Measurements from ENCODE around the gene ZNF593. TPM values are rescaled to one million over a fixed set of nuclear protein-coding genes. Genes with fewer than 3 reads are reported as not detected.

Gene ZNF593
- total RNA-seq, 1 donor from 2014 or later, result 32.7 TPM

DNA sequence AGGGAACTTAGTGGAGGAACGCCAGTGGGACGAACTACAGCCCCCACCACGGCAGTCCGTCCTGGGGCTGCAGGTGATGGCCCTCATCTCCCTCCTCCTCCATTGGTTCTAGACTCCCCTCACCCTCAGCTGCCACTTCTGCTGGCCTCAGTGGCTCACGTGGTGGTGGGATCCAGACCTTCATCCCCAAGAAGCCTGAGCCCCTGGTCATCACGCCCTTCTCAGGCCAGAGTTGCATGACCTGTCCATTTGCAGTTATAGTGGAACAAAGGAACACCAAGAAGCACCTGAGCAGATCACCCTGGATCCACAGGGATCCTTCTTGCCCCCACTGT lies 23.8 kb upstream of the ZNF593 start:
- DNase-seq (ENCODE audit: low spot score), result no peak

DNA sequence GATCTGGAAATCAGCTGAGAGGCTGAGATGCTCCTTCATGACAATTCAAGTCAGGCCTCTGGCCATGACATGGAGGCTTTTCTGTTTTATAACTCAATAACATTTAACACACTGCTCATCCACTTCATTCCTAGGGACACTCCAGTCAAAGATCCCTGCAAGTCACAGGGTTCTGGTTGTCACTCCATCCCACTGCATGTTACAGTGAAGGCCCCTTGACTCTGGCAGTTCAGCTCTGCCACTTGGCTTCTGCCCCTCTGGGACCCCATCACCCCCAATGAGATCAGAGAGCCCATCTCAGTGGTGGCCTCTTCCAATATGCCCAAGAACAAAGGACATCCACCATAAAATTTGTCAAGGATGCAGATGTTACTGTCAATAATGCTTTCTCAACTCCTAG lies 20.8 kb upstream of the ZNF593 start:
- peak; percentile 11 for DNase-seq (ENCODE audit: low spot score)

DNA sequence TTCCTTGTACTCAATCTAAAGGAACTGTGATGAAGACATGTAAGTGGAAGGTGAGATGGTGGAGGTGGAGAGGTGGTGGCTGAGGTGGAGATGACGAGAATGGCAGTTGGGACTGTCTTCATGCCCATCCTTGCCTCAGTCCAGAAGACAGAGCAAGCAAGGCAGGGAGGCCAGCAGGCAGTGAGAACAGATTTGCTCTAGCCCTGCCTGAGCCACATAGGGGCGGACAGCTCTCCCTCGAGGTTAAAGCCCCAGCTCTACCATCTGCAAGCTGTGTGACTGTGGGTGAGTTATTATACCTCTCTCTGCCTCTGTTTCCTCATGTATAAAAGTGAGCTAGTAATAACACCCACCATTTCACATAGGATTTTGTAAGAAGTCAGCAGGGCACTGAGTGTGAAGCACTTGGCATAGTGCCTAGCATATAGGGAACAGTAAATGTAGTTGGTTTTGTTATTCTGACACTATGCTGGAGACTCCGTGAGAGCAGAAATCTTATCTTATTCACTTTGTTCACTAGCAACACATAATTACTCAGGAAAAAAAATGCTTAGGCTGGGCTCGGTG lies 15.7 kb upstream of the ZNF593 start:
- DNase-seq (ENCODE audit: low spot score), result peak; percentile 41

DNA sequence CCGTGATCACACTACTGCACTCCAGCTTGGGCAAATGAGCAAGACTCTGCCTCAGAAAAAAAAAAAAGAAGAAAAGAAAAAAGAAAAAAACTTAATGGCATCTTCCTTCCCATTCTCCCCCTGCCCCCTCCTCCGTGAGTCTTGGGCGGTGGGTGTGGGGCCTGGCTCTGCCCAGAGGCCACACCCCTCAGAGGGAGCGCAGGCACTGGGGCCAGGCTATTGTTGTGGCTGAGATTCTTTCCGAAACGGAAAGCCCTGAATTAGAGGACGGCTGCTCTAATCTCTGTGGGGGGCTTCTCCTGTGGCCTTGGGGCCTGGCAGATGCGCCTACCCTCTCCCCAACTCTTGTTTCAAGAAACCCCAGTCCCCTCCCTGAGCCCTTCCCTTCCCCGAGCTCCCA lies 15.0 kb upstream of the ZNF593 start:
- peak; percentile 88 for DNase-seq (ENCODE audit: low spot score)

- peak; percentile 84 for DNase-seq (ENCODE audit: low spot score)
Observed at GRCh38 chr1:26155370-26156284, 14.1 kb upstream of the ZNF593 start.

GRCh38 chr1:26156285-26157038 lies 13.2 kb upstream of the ZNF593 start:
- peak; percentile 59 for DNase-seq (ENCODE audit: low spot score)

DNA sequence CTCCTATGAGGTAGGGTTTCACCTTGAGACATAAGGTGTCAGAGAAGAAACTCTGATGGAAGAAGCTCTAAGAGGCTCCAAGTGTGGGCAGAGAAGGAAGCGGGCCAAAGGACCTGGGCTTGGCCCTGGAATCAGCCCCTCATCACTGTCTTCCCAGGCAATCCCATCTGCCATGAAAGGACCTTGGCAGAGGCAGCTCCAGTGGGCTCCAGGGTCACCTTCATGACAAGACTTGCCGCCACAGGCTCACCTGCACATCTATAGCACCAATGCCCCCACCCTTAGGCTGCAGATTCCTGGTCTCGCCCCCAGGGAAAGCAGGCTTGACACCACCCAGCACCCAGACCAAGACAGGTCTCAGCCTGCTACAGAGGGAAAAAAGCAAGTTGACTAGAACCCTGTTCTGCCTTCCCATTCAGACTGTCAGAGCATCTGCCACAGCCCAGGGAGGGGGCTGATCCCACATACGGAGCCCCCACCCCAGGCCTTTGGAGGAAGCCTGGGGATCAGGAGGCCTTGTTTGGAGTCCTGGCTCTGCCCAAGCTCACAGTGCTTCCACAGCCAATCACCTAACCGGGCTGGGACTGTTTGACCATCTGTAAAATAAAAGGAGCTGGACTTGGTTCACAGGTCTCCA lies 11.3 kb upstream of the ZNF593 start:
- DNase-seq (ENCODE audit: low spot score), result peak; percentile 65

GRCh38 chr1:26158908-26159742 lies 10.6 kb upstream of the ZNF593 start, which contains the start of gene FAM110D:
Gene FAM110D (plus strand): TSS chr1:26159079. CDS start chr1:26161292, 2,213 bp downstream.
- peak; percentile 49 for DNase-seq (ENCODE audit: low spot score)

GRCh38 chr1:26159743-26160039 lies 10.0 kb upstream of the ZNF593 start:
- no peak for DNase-seq (ENCODE audit: low spot score)

GRCh38 chr1:26160527-26161414 lies 8.9 kb upstream of the ZNF593 start:
- no peak for DNase-seq (ENCODE audit: low spot score)

GRCh38 chr1:26161415-26162219 lies 8.1 kb upstream of the ZNF593 start:
- no peak for DNase-seq (ENCODE audit: low spot score)

GRCh38 chr1:26162220-26162709 lies 7.4 kb upstream of the ZNF593 start:
- DNase-seq (ENCODE audit: low spot score), result no peak

DNA sequence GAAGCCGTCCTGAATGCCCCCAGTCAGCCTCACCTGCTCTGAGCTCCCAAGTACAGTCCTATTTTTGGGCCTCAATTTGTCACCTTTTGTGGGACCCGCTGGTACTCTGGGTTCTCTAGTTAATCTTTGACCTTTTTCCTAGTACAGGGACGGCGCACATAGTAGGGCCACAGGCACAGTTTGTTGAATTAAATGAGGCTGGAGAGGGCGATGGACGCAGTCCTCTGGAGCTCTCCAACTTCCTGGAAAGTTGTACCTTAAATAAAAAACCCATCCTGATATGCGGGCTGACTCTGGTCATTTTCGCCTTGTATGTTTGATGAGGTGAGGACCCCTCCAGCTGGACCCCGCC lies 6.0 kb upstream of the ZNF593 start:
- no peak for DNase-seq (ENCODE audit: low spot score)

GRCh38 chr1:26164036-26164860 lies 5.5 kb upstream of the ZNF593 start:
- no peak for DNase-seq (ENCODE audit: low spot score)

DNA sequence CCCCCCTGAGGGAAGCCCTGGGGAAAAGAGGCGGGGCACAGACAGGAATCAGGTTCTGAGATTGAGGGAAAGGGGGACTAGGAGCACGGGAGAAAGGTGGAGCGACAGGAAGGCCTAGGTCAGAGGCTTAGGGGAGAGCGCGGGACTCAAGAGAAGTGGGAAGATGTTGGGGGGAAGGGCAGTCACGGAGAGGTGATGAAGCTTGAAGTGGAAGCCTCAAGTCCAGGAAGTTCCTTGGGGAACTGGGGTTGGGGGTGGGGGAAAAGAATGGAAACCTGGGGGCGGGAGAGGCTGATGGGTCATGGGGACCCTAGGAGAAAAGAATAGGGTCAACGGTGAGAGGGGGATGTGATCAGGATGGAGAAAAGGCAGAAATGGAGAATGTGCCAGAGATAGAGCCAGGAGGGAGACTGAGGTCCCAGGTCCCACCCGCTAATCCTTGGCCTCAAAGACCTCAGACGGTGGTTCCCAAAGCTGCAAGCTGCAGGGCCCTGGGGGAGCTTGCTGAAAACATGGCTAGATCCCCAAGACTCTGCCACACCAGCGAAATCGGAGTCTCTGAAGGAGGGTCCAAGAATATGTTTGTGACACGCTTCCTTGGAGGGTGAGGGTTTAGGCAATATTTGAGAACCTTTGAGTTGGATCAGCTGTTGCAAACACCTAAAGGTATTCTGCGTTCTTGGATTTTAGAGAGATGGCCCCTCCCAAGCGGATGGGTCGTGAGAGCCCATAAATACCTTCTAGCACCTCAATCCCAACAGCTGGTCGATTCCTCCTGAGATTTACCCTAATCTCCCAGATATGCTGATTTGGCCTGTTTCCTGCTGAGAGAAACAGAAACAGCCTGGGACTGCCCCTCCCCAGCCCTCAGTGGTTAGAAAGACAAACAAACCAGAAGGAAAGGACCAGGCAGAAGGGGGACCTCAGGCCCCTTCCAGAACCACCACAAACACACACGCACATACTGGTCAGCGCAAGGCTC lies 4.6 kb upstream of the ZNF593 start:
- no peak for DNase-seq (ENCODE audit: low spot score)

DNA sequence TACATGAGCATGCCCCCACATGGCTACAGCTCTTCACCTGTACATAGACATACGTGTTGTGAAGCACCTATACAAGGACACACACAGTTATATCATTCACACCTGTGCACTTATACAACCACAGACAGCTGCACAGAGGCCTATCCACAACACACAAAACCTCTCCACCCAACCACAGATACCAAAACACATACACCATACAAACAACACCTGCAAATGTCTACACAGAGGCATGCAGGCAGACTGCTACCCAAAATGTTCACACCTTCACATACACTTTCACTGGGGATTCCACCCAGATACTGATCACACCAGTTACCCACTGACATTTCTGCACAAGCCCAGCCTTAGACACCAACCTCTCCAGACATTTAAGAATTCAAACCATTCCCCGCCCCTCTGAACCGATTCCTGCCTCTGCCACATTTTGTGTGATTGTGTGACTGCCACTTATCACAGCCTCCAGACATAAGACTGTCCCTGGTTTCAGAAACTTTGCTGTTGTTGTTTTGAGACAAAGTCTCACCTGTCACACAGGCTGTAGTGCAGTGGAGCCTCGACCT lies 2.9 kb upstream of the ZNF593 start:
- no peak for DNase-seq (ENCODE audit: low spot score)

Data from mesenteric fat pad (tissue), 1 donor.